GM10248 (cell line): Measurements from ENCODE around the gene RBM4.
A peak's percentile ranks its signal among the peaks of the same experiment; 100 is the strongest.

Experiments used
- CTCF ChIA-PET: fragments of 300-600 bp; sonication (Branson Sonifier 250); formaldehyde crosslinking; extraction: SDS; loops from one replicate; lab custom pipeline; 2021; ENCODE audit warnings: antibody characterized with exemption; lab: Yijun Ruan, JAX
- POLR2A ChIA-PET: fragments of 350-650 bp; sonication (Branson Sonifier 250); formaldehyde crosslinking; extraction: SDS; loops from one replicate; lab custom pipeline; 2020; ENCODE audit warnings: antibody characterized with exemption; lab: Yijun Ruan, JAX
- DNase-seq: peaks from one replicate; pipeline ENCODE4 v3.0.0; 2012; ENCODE audit errors: extremely low spot score
- TF ChIP-seq, protein P1 (sequence below): IDR thresholded peaks from 2 replicates; pipeline ENCODE4 v1.5.1; 2012; ENCODE audit warnings: mild to moderate bottlenecking, low read depth; ENCODE audit errors: extremely low read depth, missing control alignments, control extremely low read depth

Gene RBM4

DNA sequence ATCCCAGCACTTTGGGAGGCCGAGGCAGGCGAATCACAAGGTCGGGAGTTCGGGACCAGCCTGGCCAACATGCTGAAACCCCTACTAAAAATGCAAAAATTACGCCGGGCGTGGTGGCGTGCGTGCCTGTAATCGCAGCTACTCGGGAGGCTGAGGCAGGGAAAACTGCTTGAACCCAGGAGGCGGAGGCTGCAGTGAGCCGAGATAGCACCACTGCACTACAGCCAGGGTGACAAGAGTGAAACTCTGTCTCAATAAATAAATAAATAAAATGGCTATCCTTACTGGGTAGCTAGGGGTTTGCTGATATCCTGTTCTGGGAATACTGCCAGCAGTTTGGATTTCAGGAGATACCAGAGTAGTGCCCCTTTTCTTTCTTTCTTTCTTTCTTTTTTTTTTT is 24.4 kb upstream of the RBM4 start:
- ChIA-PET POLR2A (interaction anchor here (1.5 kb wide), 1 partner anchor 24 kb away, joined by 3 read pairs; the partner anchor contains the start of gene RBM4), CTCF (interaction anchor here (0.9 to 1.2 kb wide), 3 partner anchors 8 to 10 kb away, joined by 3 read pairs; no protein-coding TSS in a partner anchor)
- TF ChIP-seq, protein P1, sequence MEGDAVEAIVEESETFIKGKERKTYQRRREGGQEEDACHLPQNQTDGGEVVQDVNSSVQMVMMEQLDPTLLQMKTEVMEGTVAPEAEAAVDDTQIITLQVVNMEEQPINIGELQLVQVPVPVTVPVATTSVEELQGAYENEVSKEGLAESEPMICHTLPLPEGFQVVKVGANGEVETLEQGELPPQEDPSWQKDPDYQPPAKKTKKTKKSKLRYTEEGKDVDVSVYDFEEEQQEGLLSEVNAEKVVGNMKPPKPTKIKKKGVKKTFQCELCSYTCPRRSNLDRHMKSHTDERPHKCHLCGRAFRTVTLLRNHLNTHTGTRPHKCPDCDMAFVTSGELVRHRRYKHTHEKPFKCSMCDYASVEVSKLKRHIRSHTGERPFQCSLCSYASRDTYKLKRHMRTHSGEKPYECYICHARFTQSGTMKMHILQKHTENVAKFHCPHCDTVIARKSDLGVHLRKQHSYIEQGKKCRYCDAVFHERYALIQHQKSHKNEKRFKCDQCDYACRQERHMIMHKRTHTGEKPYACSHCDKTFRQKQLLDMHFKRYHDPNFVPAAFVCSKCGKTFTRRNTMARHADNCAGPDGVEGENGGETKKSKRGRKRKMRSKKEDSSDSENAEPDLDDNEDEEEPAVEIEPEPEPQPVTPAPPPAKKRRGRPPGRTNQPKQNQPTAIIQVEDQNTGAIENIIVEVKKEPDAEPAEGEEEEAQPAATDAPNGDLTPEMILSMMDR: no peak
- DNase-seq: no peak

DNA sequence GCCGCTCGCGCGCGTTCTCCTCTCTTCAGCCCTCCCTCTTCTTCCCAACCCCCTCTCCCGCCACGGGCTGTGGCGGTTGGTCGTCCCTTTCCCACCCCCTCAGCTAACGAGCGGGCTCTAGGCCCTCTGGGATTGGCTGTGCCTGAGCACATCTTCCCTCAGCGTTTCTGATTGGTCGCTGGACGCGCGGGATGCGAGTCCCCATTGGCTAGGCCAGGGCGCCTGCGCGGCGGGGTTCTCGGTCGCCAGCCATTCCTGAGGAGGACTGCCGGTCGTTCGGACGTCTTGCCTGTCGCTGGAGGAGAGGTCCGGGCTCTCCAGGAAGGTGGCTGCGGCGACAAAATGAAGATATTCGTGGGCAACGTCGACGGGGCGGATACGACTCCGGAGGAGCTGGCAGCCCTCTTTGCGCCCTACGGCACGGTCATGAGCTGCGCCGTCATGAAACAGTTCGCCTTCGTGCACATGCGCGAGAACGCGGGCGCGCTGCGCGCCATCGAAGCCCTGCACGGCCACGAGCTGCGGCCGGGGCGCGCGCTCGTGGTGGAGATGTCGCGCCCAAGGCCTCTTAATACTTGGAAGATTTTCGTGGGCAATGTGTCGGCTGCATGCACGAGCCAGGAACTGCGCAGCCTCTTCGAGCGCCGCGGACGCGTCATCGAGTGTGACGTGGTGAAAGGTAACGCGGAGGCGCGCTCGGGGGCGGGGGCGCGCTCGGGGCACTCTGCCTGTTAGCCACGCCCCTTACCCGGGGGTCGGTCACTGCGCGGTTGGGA is 21.9 kb upstream of the RBM4 start, which contains the start of gene RBM14:
Gene RBM14, plus strand, starts transcription at position 252 of the 776 bp plus-strand sequence. Its CDS starts 91 bp downstream, at position 343.
- POLR2A ChIA-PET: interaction anchor here (0.6 to 1.9 kb wide), 9 partner anchors 8 to 62 kb away, joined by 3 to 24 read pairs (median 4); partner anchors contain the start of genes CCDC87, CCS, RBM4 and RBM4B
- peak; percentile 99 for DNase-seq
- CTCF ChIA-PET: interaction anchor here (1.0 to 1.7 kb wide), 5 partner anchors 10 to 24 kb away, joined by 3 to 9 read pairs (median 4); partner anchors contain the start of genes CCDC87, CCS and RBM4
- TF ChIP-seq, protein P1: no peak

DNA sequence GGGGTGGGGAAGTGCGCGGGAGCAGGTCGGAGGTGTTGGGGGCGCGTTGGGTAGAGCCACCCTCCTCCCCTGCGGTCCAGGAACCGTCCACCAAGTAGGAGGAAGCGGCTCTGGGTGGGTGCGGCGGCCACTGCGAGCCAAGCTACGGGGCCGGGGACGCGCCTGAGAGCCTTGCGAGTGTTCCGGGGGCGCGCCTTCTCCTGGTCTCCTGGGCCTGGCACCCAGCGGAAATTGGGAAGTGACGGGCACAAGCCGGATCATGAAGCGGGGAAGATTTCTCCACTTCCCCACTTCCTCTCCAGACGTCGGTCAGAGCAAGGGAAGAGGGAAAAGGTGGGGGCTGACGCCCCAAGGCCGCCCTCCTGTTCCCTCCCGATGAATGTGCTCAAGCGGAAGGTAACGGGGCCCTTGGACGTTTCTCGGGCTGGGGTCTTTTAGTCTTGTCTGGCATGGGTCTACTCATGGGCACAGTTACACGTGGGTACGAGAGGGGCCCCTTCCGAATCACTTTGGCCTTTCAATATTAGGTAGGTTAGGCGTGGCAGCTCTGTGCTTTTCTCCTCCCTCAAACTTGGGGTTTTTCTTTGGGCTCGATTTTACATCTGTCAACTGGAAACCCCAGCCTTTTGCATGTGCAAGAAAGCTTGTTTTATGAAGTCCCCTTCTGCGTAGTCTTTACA is 21.2 kb upstream of the RBM4 start:
- TF ChIP-seq, protein P1: no peak
- ChIA-PET CTCF (interaction anchor here (1.0 to 1.7 kb wide), 6 partner anchors 11 to 61 kb away, joined by 3 to 9 read pairs (median 4); partner anchors contain the start of genes CCDC87, CCS, RBM4 and RBM4B), POLR2A (interaction anchor here (0.6 to 1.9 kb wide), 7 partner anchors 13 to 89 kb away, joined by 3 to 24 read pairs (median 4); partner anchors contain the start of genes CCDC87, CCS and RBM4)
- no peak for DNase-seq

DNA sequence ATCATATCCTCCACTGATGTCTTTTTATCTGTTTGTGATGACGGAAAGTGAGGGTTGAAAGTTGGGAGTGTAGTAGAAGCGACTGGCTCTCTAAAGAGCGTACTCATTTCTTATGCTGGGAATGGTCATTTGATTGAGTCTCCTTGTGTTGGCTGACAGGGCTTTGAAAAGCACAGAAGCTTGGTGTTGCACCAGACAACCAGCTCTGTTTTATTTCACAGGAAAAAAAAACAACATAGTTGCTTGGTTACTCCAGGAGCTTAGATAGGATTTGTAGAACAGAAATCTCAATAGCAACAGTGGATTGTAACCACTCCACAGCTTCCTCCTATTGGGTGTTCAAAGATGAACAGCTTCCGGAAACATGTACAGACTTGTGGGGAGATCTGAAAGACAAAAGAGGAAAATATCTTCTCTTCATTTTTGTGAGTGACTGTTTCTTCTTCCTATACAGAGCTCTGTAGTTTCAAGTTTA is 19.4 kb upstream of the RBM4 start:
- peak; percentile 38 for DNase-seq
- CTCF ChIA-PET: interaction anchor here (1.1 to 1.5 kb wide), 2 partner anchors 19 to 26 kb away, joined by 3 to 11 read pairs; partner anchors contain the start of genes CCDC87, CCS and RBM4
- POLR2A ChIA-PET: interaction anchor here (0.6 to 1.2 kb wide), 9 partner anchors 8 to 59 kb away, joined by 3 to 7 read pairs (median 3); partner anchors contain the start of gene RBM4
- TF ChIP-seq, protein P1: no peak

DNA sequence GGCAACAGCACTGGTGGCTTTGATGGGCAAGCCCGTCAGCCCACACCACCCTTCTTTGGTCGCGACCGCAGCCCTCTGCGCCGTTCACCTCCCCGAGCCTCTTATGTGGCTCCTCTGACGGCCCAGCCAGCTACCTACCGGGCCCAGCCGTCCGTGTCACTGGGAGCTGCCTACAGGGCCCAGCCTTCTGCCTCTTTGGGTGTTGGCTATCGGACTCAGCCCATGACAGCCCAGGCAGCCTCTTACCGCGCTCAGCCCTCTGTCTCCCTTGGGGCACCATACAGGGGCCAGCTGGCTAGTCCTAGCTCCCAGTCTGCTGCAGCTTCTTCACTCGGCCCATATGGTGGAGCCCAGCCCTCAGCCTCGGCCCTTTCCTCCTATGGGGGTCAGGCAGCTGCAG is 14.1 kb upstream of the RBM4 start:
- ChIA-PET POLR2A (interaction anchor here (1.6 to 7.4 kb wide), 3 partner anchors 8 to 13 kb away, joined by 14 to 68 read pairs (median 20); partner anchors contain the start of genes RBM14 and RBM4), CTCF (interaction anchor here (0.7 to 1.5 kb wide), 8 partner anchors 10 to 54 kb away, joined by 3 to 5 read pairs (median 4); partner anchors contain the start of genes RBM4 and RBM4B)
- TF ChIP-seq, protein P1: no peak

More for the DNA sequence above, 14.1 kb upstream of the RBM4 start:
- DNase-seq: no peak
